ENCODE data around the gene RNPS1. TPM values are rescaled to one million over a fixed set of nuclear protein-coding genes. Genes with fewer than 3 reads are reported as not detected.
A peak's percentile ranks its signal among the peaks of the same experiment; 100 is the strongest.

RNPS1 gene
- total RNA-seq, 1 experiment from 2014 or later: 250 TPM

GRCh38 chr16:2204416-2205103 is 63.4 kb downstream of the RNPS1 start:
- intact Hi-C loops (cut with micrococcal nuclease; ENCODE audit: unreplicated experiment): no loop called here
- H3K9me2 ChIP-seq (ENCODE audit: insufficient read depth): no peaks in the 10 kb centered on the region
- ChIA-PET CTCF (interaction anchor here (0.6 to 0.7 kb wide), 2 partner anchors 47 to 108 kb away, joined by 3 to 4 read pairs; partner anchors contain the start of gene ECI1), POLR2A (ENCODE audit: unreplicated experiment) (interaction anchor here (0.6 kb wide), 1 partner anchor 64 kb away, joined by 3 read pairs; no protein-coding TSS in a partner anchor)
- no peaks in the 10 kb centered on the region for H4K20me1 ChIP-seq (ENCODE audit: insufficient read depth)
- H3K79me2 ChIP-seq (ENCODE audit: low read depth): peaks cover 22% of the 10 kb centered on the region
- no peak for TF ChIP-seq EZH2 (IDR thresholded peaks at IDR 0.05; ENCODE audit: low read depth)
- H3K4me2 ChIP-seq: peak overlapping the region; percentile 88
- no peaks in the 10 kb centered on the region for H3F3A ChIP-seq (ENCODE audit: insufficient read depth, low read depth)
- peaks cover 15% of the 10 kb centered on the region for H3K4me1 ChIP-seq (replicated peaks; ENCODE audit: insufficient read depth)
- no peaks in the 10 kb centered on the region for H3K9me3 ChIP-seq (ENCODE audit: insufficient read depth, low read depth)
- peak overlapping the region; percentile 91 for H2AFZ ChIP-seq
- 0 out of 2 replicates have a peak, but pooled peaks cover 6% of the 10 kb centered on the region for H3K36me3 ChIP-seq (ENCODE audit: low read depth)
- BruUV-seq (replicated peaks): TSS peak; percentile 69
- no peak for DNase-seq
- H3K27me3 ChIP-seq (ENCODE audit: insufficient read depth, low read depth): no peaks in the 10 kb centered on the region
- H3K27ac ChIP-seq: peak overlapping the region; percentile 67
- H3K4me3 ChIP-seq: peak overlapping the region; percentile 91

Small RNA genes lying within 50 kb of the gene (microRNA-seq; reads per million reads assigned to microRNA genes)
- gene MIR3677 (ENCODE audit: borderline number of aligned reads, borderline replicate concordance) (not detected), gene MIR4717 (ENCODE audit: borderline number of aligned reads, borderline replicate concordance) (not detected)

Other genes starting within 250 kb of the RNPS1 start
- 4.0 and 8.1 TPM in 2 replicates for gene NPW, start 248.3 kb downstream of the RNPS1 start, total RNA-seq (2021)
- gene NHERF2, start 241.2 kb downstream of the RNPS1 start, total RNA-seq (2021): 104 and 144 TPM in 2 replicates
- 47.3 and 66.6 TPM in 2 replicates for gene NTHL1, start 220.3 kb downstream of the RNPS1 start, total RNA-seq (2021)
- 166 and 170 TPM in 2 replicates for gene TSC2, start 220.1 kb downstream of the RNPS1 start, total RNA-seq (2021)
- gene PKD1, start 132.2 kb downstream of the RNPS1 start, total RNA-seq (2021): 91.5 and 105 TPM in 2 replicates
- gene RAB26, start 119.5 kb downstream of the RNPS1 start, total RNA-seq (2021): 29.5 and 31.3 TPM in 2 replicates
- 166 and 199 TPM in 2 replicates for gene TRAF7, start 112.3 kb downstream of the RNPS1 start, total RNA-seq (2021)
- 2.1 and 3.3 TPM in 2 replicates for gene CASKIN1, start 71.5 kb downstream of the RNPS1 start, total RNA-seq (2021)
- gene MLST8, start 62.7 kb downstream of the RNPS1 start, total RNA-seq (2021): 66.3 and 74.2 TPM in 2 replicates
- 17.1 and 24.6 TPM in 2 replicates for gene BRICD5, start 57.3 kb downstream of the RNPS1 start, total RNA-seq (2021)
- gene PGP, start 53.3 kb downstream of the RNPS1 start, total RNA-seq (2021): 20.2 and 23.4 TPM in 2 replicates
- 38.8 and 41.1 TPM in 2 replicates for gene E4F1, start 44.5 kb downstream of the RNPS1 start, total RNA-seq (2021)
- gene DNASE1L2, start 31.7 kb downstream of the RNPS1 start, total RNA-seq (2021): 6.0 and 7.3 TPM in 2 replicates
- 131 and 216 TPM in 2 replicates for gene ECI1, start 16.5 kb downstream of the RNPS1 start, total RNA-seq (2021)
- 6.2 and 8.0 TPM in 2 replicates for gene ABCA3, start 72.6 kb upstream of the RNPS1 start, total RNA-seq (2021)
- 53.4 and 69.0 TPM in 2 replicates for gene CCNF, start 161.3 kb upstream of the RNPS1 start, total RNA-seq (2021)
- gene TEDC2, start 192.0 kb upstream of the RNPS1 start, total RNA-seq (2021): 26.3 and 28.0 TPM in 2 replicates
- gene NTN3, start 203.2 kb upstream of the RNPS1 start, total RNA-seq (2021): 0.87 and 0.90 TPM in 2 replicates
- 30.0 and 34.2 TPM in 2 replicates for gene TBC1D24, start 207.0 kb upstream of the RNPS1 start, total RNA-seq (2021)
- gene ATP6V0C, start 245.8 kb upstream of the RNPS1 start, total RNA-seq (2021): 205 and 249 TPM in 2 replicates

Data from PC-9 (cell line).